PC-9 (cell line): ENCODE measurements around the gene PGK1. TPM values are rescaled to one million over a fixed set of nuclear protein-coding genes. Genes with fewer than 3 reads are reported as not detected.

Experiments used
- BruUV-seq: library from RNA; stranded (reverse); fragments of 400-500 nt; replicated peaks from 2 replicates; lab custom pipeline; 2021; lab: Mats Ljungman, UMichigan
- CTCF ChIA-PET: fragments of 300-600 bp; sonication (Branson Sonifier 250); formaldehyde crosslinking; loops from one replicate; lab custom pipeline; 2022; ENCODE audit warnings: antibody characterized with exemption; lab: Charles Lee
- POLR2A ChIA-PET: fragments of 300-600 bp; sonication (Branson Sonifier 250); formaldehyde crosslinking; loops from one replicate; lab custom pipeline; 2022; ENCODE audit warnings: antibody characterized with exemption; ENCODE audit not compliant: unreplicated experiment; lab: Charles Lee
- DNase-seq, 2 experiments: peaks; one replicate each; pipeline versions ENCODE4 v3.0.0 to v3.0.0-alpha.2; 2015 to 2022; ENCODE audit warnings: mixed read lengths in 1 of 2
- H2AFZ ChIP-seq: fragments of 200-600 bp; sonication (generic); 2 replicates; pipeline ENCODE4 v1.8.1; 2017; ENCODE audit warnings: antibody characterized with exemption
- H3F3A ChIP-seq: fragments of 200-600 bp; sonication (generic); 2 replicates; pipeline ENCODE4 v1.8.1; 2017; ENCODE audit warnings: antibody characterized with exemption, mild to moderate bottlenecking, low read depth; ENCODE audit not compliant: insufficient read depth
- H3K27ac ChIP-seq: fragments of 200-600 bp; sonication (generic); 2 replicates; pipeline ENCODE4 v1.6.1; 2016; ENCODE audit warnings: mixed run types
- H3K27me3 ChIP-seq: fragments of 200-600 bp; sonication (generic); 2 replicates; pipeline ENCODE4 v1.6.1; 2016; ENCODE audit warnings: low read depth, mixed run types; ENCODE audit not compliant: insufficient read depth
- H3K36me3 ChIP-seq: fragments of 200-600 bp; sonication (generic); 2 replicates; pipeline ENCODE4 v1.6.1; 2016; ENCODE audit warnings: low read depth, mixed run types
- H3K4me1 ChIP-seq: fragments of 200-600 bp; sonication (generic); replicated peaks from 2 replicates; pipeline ENCODE4 v1.6.1; 2016; ENCODE audit warnings: mixed run types; ENCODE audit not compliant: insufficient read depth
- H3K4me2 ChIP-seq: fragments of 200-600 bp; sonication (generic); 2 replicates; pipeline ENCODE4 v1.6.1; 2017; ENCODE audit warnings: mixed run types
- H3K4me3 ChIP-seq: fragments of 200-600 bp; sonication (generic); 2 replicates; pipeline ENCODE4 v1.6.1; 2016; ENCODE audit warnings: mixed run types
- H3K79me2 ChIP-seq: fragments of 200-600 bp; sonication (generic); 2 replicates; pipeline ENCODE4 v1.6.1; 2017; ENCODE audit warnings: low read depth, mixed run types
- H3K9me2 ChIP-seq: fragments of 200-600 bp; sonication (generic); 2 replicates; pipeline ENCODE4 v1.8.1; 2017; ENCODE audit warnings: mild to moderate bottlenecking; ENCODE audit not compliant: insufficient read depth
- H3K9me3 ChIP-seq: fragments of 200-600 bp; sonication (generic); 2 replicates; pipeline ENCODE4 v1.8.1; 2016; ENCODE audit warnings: low read depth; ENCODE audit not compliant: insufficient read depth
- H4K20me1 ChIP-seq: fragments of 200-600 bp; sonication (generic); 2 replicates; pipeline ENCODE4 v1.8.1; 2017; ENCODE audit not compliant: insufficient read depth
- EZH2 ChIP-seq: fragments of 200-600 bp; sonication (generic); IDR thresholded peaks from 2 replicates; pipeline ENCODE4 v1.8.0; 2017; ENCODE audit warnings: antibody characterized with exemption, low read depth
- intact Hi-C: fragments of 100-400 bp; cut with micrococcal nuclease; formaldehyde crosslinking; loops from one replicate; pipeline ENCODE4 v1.10.0; 2022; ENCODE audit not compliant: unreplicated experiment
- total RNA-seq: library from RNA; stranded (reverse); gene quantifications from 2 replicates; pipeline ENCODE4 v1.2.3, GENCODE V29; 2021
- TF ChIP-seq, protein P1 (sequence below): fragments of 200-600 bp; sonication (generic); conservative IDR thresholded peaks from 2 replicates; pipeline ENCODE4 v1.6.1; 2017; ENCODE audit warnings: mixed run types, antibody characterized with exemption, mild to moderate bottlenecking, moderate library complexity

The PGK1 gene
- total RNA-seq, 1 experiment from 2014 or later = 409 TPM

DNA sequence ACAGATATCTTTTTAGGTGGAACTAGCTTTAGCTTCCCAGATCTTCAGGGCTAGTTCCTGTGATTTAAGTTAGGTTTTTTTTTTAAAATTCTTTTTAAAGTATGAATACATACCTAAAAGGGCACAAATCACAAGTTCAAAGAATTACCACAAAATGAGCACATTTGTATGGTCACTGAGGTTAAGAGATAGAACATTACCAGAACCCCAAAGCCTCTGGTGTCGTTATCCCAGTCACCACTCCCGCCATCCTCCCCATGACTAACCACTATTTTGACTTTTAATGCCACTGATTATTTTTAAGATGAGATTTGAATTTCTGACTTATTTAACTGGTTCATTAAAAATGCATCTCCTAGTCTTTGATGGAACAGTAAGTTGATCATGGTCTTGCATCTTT, 5.4 kb downstream of the PGK1 start:
- Histone ChIP-seq H2AFZ (no peak overlapping the region), H3K9me3 (no peaks in the 10 kb centered on the region), H3K4me2 (no peak overlapping the region), H3K27me3 (no peaks in the 10 kb centered on the region), H3K9me2 (no peaks in the 10 kb centered on the region), H3K4me1 (peaks cover 37% of the 10 kb centered on the region), H3K4me3 (no peak overlapping the region), H3K27ac (no peak overlapping the region), H4K20me1 (peaks cover 84% of the 10 kb centered on the region), H3F3A (no peaks in the 10 kb centered on the region), H3K79me2 (peaks cover 95% of the 10 kb centered on the region), H3K36me3 (peaks cover 39% of the 10 kb centered on the region)
- intact Hi-C loops = no loop called here
- POLR2A ChIA-PET = no interaction called here
- DNase-seq = no peak
- CTCF ChIA-PET = no interaction called here
- TF ChIP-seq, protein P1, sequence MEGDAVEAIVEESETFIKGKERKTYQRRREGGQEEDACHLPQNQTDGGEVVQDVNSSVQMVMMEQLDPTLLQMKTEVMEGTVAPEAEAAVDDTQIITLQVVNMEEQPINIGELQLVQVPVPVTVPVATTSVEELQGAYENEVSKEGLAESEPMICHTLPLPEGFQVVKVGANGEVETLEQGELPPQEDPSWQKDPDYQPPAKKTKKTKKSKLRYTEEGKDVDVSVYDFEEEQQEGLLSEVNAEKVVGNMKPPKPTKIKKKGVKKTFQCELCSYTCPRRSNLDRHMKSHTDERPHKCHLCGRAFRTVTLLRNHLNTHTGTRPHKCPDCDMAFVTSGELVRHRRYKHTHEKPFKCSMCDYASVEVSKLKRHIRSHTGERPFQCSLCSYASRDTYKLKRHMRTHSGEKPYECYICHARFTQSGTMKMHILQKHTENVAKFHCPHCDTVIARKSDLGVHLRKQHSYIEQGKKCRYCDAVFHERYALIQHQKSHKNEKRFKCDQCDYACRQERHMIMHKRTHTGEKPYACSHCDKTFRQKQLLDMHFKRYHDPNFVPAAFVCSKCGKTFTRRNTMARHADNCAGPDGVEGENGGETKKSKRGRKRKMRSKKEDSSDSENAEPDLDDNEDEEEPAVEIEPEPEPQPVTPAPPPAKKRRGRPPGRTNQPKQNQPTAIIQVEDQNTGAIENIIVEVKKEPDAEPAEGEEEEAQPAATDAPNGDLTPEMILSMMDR = no peak
- TF ChIP-seq EZH2 = no peak
- no TSS peak for BruUV-seq

DNA sequence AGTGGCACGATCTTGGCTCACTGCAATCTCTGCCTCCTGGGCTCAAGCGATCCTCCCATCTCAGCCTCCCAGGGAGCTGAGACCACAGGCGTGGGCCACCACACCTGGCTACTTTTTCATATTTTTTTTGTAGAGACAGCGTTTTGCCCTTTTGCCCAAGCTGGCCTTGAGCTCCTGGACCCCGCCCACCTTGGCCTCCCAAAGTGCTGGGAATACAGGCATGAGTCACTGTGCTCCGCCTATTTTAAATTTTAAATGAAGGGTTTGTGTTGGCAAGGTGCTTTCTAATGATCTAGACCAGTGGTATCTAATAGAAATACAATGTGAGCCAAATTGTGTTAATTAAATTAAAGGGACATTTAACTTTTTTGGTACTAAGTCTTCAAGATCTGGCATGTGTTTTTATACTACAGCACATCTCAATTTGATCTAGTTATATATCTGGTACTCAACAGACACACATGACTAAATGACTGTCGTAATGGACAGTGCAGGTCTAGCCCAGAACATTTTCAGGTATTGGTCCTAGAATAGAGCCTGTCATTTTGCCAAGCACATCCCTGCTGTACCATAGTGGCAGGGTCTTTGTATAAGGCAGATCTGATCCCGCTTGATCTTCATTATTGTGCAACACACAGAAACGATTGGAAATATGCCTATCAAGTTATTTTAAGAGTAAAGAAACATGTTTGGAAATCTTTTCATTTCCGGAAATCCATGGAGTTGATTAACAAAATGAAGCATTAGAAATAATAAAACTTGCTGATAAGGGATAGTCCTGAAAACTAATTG, 7.3 kb downstream of the PGK1 start:
- H3K36me3 ChIP-seq = peaks cover 41% of the 10 kb centered on the region
- CTCF ChIA-PET = no interaction called here
- no TSS peak for BruUV-seq

DNA sequence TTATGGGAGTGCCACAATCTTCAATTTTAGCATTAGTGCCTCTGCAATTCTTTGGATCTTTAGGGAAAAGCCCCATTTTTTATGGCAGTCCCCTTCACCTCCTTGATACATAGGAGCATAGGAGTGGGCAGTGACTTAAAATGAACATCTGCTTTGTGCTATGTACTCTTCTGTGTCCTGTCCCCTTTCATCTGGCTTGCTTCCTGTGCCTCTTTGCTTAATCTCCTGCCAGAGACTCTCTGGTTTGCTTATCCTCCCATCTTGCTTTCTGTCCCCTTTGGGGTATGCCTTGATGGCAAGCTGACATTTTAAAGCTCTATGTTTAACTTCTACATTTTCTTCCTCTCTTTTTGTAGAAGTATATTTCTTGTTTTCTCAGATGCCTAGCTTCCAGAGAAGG, 12.3 kb downstream of the PGK1 start:
- Histone ChIP-seq H3K9me3 (no peaks in the 10 kb centered on the region), H3K4me2 (no peak overlapping the region), H3K27ac (no peak overlapping the region), H3K4me3 (no peak overlapping the region), H3K27me3 (no peaks in the 10 kb centered on the region), H3F3A (peaks cover 13% of the 10 kb centered on the region; the same call in 1 of the 2 replicates), H3K9me2 (no peaks in the 10 kb centered on the region), H2AFZ (no peak overlapping the region), H3K79me2 (peaks cover 51% of the 10 kb centered on the region), H3K4me1 (no peaks in the 10 kb centered on the region), H3K36me3 (peaks cover 30% of the 10 kb centered on the region), H4K20me1 (peaks cover 63% of the 10 kb centered on the region)
- POLR2A ChIA-PET = no interaction called here
- BruUV-seq = no TSS peak
- CTCF ChIA-PET = no interaction called here
- TF ChIP-seq, protein P1 = no peak
- no peak for TF ChIP-seq EZH2
- intact Hi-C loops = no loop called here
- DNase-seq = no peak

More for the DNA sequence above, 7.3 kb downstream of the PGK1 start:
- Histone ChIP-seq H3K27me3 (no peaks in the 10 kb centered on the region), H3K4me1 (peaks cover 25% of the 10 kb centered on the region), H3K9me2 (no peaks in the 10 kb centered on the region), H3F3A (no peaks in the 10 kb centered on the region), H3K9me3 (no peaks in the 10 kb centered on the region), H3K27ac (no peak overlapping the region), H4K20me1 (peaks cover 78% of the 10 kb centered on the region), H3K4me3 (no peak overlapping the region), H3K79me2 (peaks cover 80% of the 10 kb centered on the region), H2AFZ (no peak overlapping the region), H3K4me2 (no peak overlapping the region)
- TF ChIP-seq EZH2 = no peak
- TF ChIP-seq, protein P1 = no peak
- intact Hi-C loops = no loop called here
- DNase-seq = no peak
- POLR2A ChIA-PET = no interaction called here
